Pancreas (tissue), 10 donors: ENCODE data around the gene EPB41L4A. TPM values are rescaled to one million over a fixed set of nuclear protein-coding genes. Genes with fewer than 3 reads are reported as not detected.
"Not testable (repeated sequence)": the region's sequence is repeated elsewhere in the genome, so short reads cannot be mapped to it uniquely, and the experiment has no call there.

Experiments
- ATAC-seq, 4 donors: fragments of 200-7000 bp; cut with Tn5 transposase; one replicate each; pipeline versions ENCODE4 v1.8.0 to v1.9.1; 2020; ENCODE audit warnings: mild to moderate bottlenecking in 4 of 4, moderate library complexity in 4 of 4
- DNase-seq, 6 donors: peaks; one replicate each; pipeline ENCODE4 v3.0.0-alpha.2; 2020
- FAIRE-seq: peaks from 2 replicates; lab custom pipeline; 2012; peaks lifted over from hg19 to GRCh38; lab: Jason Lieb, UNC
- H3K27ac ChIP-seq, 4 donors: fragments of 200-600 bp; sonication (generic); 1 replicate in 3 of 4; 2 replicates in 1 of 4; pipeline versions ENCODE4 v1.5.0 to v1.8.0; 2020
- H3K27me3 ChIP-seq, 4 donors: fragments of 200-600 bp; one replicate each; pipeline ENCODE4 v1.8.0; 2021
- H3K36me3 ChIP-seq, 3 donors: fragments of 200-600 bp; sonication (generic) in 1 of 3; one replicate each; pipeline versions ENCODE4 v1.5.0 to v1.8.0; 2020 to 2021
- H3K4me1 ChIP-seq, 3 donors: fragments of 200-600 bp; one replicate each; pipeline ENCODE4 v1.8.0; 2021
- H3K4me3 ChIP-seq, 4 donors: fragments of 200-600 bp; sonication (generic) in 2 of 4; one replicate each; pipeline versions ENCODE4 v1.5.0 to v1.8.0; 2020 to 2021
- H3K9me3 ChIP-seq, 4 donors: fragments of 200-600 bp; one replicate each; pipeline ENCODE4 v1.8.0; 2021
- WGBS, 2 donors: extraction: QIAGEN DNeasy Blood & Tissue Kit; methylation state at CpG; one replicate each; pipeline ENCODE4 v1.1.7; 2013; 5-methylcytosine and 5-hydroxymethylcytosine counted together
- intact Hi-C, 3 donors: fragments of 100-400 bp; cut with DNase I; formaldehyde crosslinking; loops; one replicate each; pipeline versions ENCODE4 v1.11.1 to v1.14.2; 2022
- polyA plus RNA-seq, 2 donors: library from polyadenylated mRNA; stranded (reverse); fragments of 200-250 nt; gene quantifications; one replicate each; pipeline ENCODE4 v1.2.3, GENCODE V29; 2013
- total RNA-seq, 6 donors: library from RNA; stranded (reverse); fragmentation: NEBNext Ultra II Directional in 4 of 6; extraction: Animal tissue kit (Norgen Biotek cat#: 25700) in 4 of 6; gene quantifications; one replicate each; pipeline versions ENCODE4 v1.2.1 to v1.2.4, GENCODE V29; 2021 to 2023
- TF ChIP-seq, protein P1 (sequence below), 4 donors: fragments of 200-600 bp; sonication (generic) in 3 of 4; IDR thresholded peaks; one replicate each; pipeline versions ENCODE4 v1.5.0 to v1.8.0; 2021; ENCODE audit warnings: antibody characterized with exemption in 4 of 4
- donor health status: healthy with polysubstance abuse.
- donor health status: DM: no; HTN: no; CAD: no; lungs with moderate emphysema.
- donor health status: DM: no; HTN: no; CAD: no.
- donor health status: control.
- donor health status: control.
- donor health status: Bipolar disorder and iron deficiency.
- donor health status: DM: yes; HTN: yes; CAD: no.
- donor health status: DM: no; HTN: no; CAD: no.
- donor health status: DM: no; HTN: no; CAD: no.
- donor health status: DM: yes; HTN: yes; CAD: no.

The EPB41L4A gene
- total and polyA plus RNA-seq, 8 donors: 4.4 to 23.4 (median 6.9) TPM

DNA sequence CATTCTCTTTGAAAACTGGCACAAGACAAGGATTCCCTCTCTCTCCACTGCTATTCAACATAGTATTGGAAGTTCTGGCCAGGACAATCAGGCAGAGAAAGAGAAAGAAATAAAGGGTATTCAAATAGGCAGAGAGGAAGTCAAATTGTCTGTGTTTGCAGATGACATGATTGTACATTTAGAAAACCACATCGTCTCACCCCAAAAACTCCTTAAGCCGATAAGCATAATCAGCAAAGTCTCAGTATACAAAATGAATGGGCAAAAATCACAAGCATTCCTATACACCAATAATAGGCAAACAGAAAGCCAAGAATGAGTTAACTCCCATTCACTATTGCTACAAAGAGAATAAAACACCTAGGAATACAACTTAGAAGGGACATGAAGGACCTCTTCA is 21.0 kb upstream of the EPB41L4A start:
- intact Hi-C loops: no loop called here
- H3K36me3 ChIP-seq: no peaks in the 10 kb centered on the region
- H3K27me3 ChIP-seq: no peaks in the 10 kb centered on the region
- FAIRE-seq (no peak), ATAC-seq (no peak), DNase-seq (no peak)
- 85 to 98% methylated on average over 2 of the region's 2 CpGs for WGBS, 2 donors
- H3K4me3 ChIP-seq: no peak overlapping the region
- H3K9me3 ChIP-seq: no peaks in the 10 kb centered on the region
- H3K4me1 ChIP-seq: no peaks in the 10 kb centered on the region
- no peak overlapping the region for H3K27ac ChIP-seq
- TF ChIP-seq, protein P1, sequence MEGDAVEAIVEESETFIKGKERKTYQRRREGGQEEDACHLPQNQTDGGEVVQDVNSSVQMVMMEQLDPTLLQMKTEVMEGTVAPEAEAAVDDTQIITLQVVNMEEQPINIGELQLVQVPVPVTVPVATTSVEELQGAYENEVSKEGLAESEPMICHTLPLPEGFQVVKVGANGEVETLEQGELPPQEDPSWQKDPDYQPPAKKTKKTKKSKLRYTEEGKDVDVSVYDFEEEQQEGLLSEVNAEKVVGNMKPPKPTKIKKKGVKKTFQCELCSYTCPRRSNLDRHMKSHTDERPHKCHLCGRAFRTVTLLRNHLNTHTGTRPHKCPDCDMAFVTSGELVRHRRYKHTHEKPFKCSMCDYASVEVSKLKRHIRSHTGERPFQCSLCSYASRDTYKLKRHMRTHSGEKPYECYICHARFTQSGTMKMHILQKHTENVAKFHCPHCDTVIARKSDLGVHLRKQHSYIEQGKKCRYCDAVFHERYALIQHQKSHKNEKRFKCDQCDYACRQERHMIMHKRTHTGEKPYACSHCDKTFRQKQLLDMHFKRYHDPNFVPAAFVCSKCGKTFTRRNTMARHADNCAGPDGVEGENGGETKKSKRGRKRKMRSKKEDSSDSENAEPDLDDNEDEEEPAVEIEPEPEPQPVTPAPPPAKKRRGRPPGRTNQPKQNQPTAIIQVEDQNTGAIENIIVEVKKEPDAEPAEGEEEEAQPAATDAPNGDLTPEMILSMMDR (IDR thresholded peaks at IDR 0.05): no peak

DNA sequence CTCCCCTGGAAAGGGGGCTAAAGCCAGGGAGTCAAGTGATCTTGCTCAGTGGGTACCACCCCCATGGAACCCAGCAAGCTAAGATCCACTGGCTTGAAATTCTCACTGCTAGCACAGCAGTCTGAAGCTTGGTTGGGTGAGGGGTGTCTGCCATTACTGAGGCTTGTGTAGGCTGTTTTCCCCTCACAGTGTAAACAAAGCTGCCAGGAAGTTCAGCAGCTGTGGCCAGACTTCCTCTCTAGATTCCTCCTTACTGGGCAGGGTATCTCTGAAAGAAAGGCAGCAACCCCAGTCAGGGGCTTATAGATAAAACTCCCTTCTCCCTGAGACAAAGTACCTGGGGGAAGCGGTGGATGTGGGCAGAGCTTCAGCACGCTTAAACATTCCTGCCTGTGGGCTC is 17.1 kb upstream of the EPB41L4A start:
- Histone ChIP-seq H3K36me3 (no peaks in the 10 kb centered on the region), H3K27me3 (no peaks in the 10 kb centered on the region), H3K4me1 (no peaks in the 10 kb centered on the region), H3K27ac (no peak overlapping the region), H3K4me3 (no peak overlapping the region), H3K9me3 (no peaks in the 10 kb centered on the region)
- TF ChIP-seq, protein P1 (IDR thresholded peaks at IDR 0.05): no peak
- intact Hi-C loops: no loop called here
- ATAC-seq: no peak
- no peak for DNase-seq
- WGBS, 2 donors: 66 to 74% methylated on average over 2 of the region's 2 CpGs
- FAIRE-seq: no peak

DNA sequence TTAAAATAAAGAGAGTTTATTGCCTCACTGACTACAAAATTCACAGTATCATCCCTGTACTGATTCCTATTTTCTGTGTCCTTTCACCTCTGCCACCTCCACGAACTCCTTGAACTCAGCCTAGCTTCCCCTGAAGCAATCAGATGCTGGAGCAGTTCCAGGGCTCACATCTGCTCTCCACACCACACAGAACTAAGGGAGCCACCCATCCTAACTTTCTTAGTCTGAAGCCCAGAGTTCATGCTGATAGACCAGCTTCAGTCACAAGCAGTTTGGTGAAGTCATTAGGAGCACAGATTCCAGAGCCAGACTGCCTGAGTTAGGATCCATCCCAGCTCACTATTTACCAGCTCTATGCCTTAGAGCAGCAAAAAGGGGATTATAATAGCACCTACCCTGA is 15.6 kb upstream of the EPB41L4A start:
- intact Hi-C loops: no loop called here
- Histone ChIP-seq H3K36me3 (no peaks in the 10 kb centered on the region), H3K4me3 (no peak overlapping the region), H3K27ac (no peak overlapping the region), H3K4me1 (no peaks in the 10 kb centered on the region), H3K27me3 (no peaks in the 10 kb centered on the region), H3K9me3 (no peaks in the 10 kb centered on the region)
- FAIRE-seq (no peak), DNase-seq (no peak), ATAC-seq (no peak)
- TF ChIP-seq, protein P1 (IDR thresholded peaks at IDR 0.05): no peak
- 34 to 37% methylated on average over 1 of the region's 1 CpG for WGBS, 2 donors

- H3K9me3 ChIP-seq, H3K27me3 ChIP-seq, DNase-seq, H3K4me1 ChIP-seq, H3K27ac ChIP-seq, ATAC-seq, H3K36me3 ChIP-seq, intact Hi-C loops, FAIRE-seq, H3K4me3 ChIP-seq: not testable (repeated sequence)
- WGBS, 2 donors: 77 to 79% methylated on average over 3 of the region's 3 CpGs
Observed at GRCh38 chr5:112426202-112426601, 7.1 kb upstream of the EPB41L4A start.

DNA sequence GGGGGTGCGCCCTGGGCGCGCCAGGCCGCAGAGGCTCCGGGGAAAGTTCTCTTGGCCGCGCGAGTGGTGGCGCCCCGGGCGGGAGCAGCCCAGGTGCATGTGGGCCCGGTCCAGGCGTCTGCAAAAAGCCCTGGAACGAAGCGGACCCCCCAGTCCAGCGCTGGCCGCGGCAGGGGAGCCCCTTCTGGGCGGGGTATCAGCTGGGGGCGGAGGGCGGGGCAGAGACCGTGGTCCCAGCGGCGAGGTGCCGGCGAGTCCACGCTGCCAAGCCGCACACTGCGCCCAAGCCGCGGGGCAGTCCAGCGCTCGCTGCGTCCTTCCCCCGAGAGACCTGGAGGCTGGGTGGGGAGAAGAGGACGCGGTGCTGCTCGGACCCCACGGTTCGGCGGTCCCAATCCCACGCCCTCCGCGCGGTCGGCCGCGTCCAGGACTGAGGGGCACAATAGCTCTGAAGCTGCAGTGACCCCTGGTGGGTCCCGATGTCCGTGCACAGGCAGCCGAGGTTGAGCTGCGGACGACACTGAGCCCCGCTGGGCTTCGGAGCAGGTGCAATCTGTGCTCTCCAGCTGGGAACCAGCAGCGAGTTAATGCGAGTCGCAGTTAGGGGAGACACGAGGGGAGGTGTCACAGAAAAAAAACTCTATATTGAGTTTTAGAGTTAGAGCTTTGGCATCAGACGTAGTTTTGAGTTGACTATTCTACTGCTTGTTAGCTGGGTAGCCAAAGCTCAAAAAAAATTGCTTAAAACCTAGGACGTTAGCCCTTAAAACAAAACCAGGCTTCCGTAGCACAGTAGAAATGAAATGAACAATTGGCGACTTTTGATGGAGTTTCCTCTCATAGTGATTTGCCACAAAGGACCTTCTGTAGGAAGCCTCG is 1.1 kb upstream of the EPB41L4A start:
- Histone ChIP-seq H3K27ac (peak overlapping the region; percentile 42 to 84 (median 74)), H3K27me3 (peaks cover 0 to 4% (median 0%) of the 10 kb centered on the region in 4 donors), H3K9me3 (no peaks in the 10 kb centered on the region), H3K36me3 (no peaks in the 10 kb centered on the region), H3K4me1 (peaks cover 0 to 6% (median 5%) of the 10 kb centered on the region in 3 donors), H3K4me3 (peak overlapping the region; percentile 23 to 89 (median 78))
- intact Hi-C loops: loop anchor here in 2 of 3 donors (5.0 to 10.0 kb wide), 2 partner anchors 205 to 208 kb away; no protein-coding TSS in a partner anchor
- WGBS, 2 donors: 2% methylated on average over 42 to 64 of the region's 64 CpGs
- ATAC-seq (peak; percentile 90 to 95 (median 92)), FAIRE-seq (no peak), DNase-seq (peak; percentile 77 to 93 (median 85))
- TF ChIP-seq, protein P1 (IDR thresholded peaks at IDR 0.05): peak; percentile 63 to 87 (median 84)
